ENCODE measurements around the gene COX17. TPM values are rescaled to one million over a fixed set of nuclear protein-coding genes. Genes with fewer than 3 reads are reported as not detected.

COX17 gene
- total and polyA plus RNA-seq, 5 experiments from 2014 or later, result 28.8 to 57.6 (median 53.2) TPM

DNA sequence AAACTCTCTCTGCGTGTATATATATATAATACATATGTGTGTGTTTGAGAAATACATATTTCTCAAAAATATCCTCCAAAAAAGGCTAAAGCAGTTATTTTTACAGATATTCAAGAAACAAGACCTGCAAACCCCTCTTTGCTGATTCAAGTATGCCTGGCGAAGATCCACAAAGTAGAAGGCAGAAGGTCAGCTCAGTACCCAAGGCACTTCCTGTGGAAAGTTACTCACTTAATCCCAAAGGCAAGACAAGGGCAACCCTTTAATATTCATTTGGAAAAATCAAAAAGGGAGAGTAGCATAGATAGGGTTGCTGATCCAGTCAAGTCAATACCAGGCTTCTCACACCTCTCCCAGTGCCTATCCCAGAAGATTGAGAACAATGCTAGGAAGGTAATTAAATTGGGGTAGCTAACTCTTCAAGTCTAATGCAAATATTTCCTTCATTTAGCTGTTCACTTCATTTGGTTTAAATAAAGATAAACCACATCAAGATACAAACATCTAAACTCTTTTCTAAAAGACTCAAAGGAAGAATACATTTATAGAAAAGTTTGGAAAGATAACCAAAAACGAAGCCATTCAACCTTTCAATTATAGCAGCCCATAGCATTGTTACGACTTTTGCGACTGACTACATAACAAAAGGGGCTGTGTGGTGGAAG lies 7.2 kb downstream of the COX17 start:
- ATAC-seq (no peak), DNase-seq (no peak)
- H3K36me3 Mint-ChIP-seq, result peaks cover 0 to 67% (median 12%) of the 10 kb centered on the region in 3 donors
- no peaks in the 10 kb centered on the region for H3K9me3 Mint-ChIP-seq
- POLR2A ChIA-PET, result no interaction called here
- no peaks in the 10 kb centered on the region for H3K27me3 Mint-ChIP-seq
- H3K4me1 Mint-ChIP-seq, result peaks cover 3 to 23% (median 17%) of the 10 kb centered on the region in 4 donors
- H3K27ac Mint-ChIP-seq, result peak overlapping the region in 5 of 10 donors; percentile 30 to 68 (median 41)
- H3K4me3 Mint-ChIP-seq, result no peak overlapping the region

DNA sequence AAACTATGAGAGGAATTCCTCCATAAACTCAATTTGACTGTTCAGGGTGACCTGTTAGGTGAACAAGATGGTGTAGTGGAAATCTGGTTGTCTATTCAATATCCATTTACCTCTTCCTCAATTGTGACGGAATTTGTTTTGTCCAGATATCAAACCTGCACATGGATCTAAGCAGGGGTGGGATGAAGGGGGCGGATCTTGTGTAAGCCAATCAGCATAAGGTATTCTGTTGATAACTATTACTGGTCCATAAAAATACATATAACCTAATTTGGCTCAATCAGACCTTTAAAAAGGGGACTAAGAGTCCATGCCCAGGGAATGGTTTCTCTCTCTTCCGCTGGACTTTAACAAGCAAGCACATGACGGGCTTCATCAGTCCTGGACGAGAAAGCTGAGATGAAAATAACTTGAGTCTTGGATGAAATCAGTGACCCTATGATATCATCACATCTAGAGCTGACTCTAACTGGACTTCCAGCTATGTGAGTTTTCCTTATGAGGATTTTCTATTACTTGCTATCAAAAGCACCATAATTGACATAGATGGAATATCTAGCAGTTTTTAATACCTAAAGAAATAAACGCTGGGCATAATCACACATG lies 11.1 kb downstream of the COX17 start:
- POLR2A ChIA-PET, result no interaction called here

DNA sequence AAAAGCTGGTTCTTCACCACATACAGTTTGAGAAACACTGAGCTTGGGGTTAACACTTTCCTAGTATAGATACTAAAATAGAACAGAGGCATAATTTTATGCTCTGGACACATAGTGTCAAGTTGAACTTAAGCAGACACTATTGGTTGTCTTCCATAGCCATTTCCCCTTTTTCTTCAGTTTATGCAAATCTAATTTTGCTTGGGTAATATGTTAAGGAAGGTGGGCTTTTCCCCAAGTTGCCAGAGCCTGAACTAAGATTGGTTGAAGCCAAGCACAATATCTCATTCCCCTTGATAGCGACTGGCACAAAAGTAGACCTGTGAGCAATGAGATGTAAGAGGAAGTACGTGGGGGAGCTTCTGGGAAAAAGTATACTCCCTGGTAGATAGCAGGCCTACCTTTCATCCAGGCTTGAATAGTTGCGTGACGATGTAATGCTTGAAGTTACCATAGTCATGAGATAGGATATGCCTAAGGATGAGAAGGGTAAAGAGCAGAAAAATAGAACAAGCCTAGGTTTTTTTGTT lies 12.3 kb downstream of the COX17 start:
- Mint-ChIP-seq H3K4me3 (no peak overlapping the region), H3K27ac (peak overlapping the region in 2 of 10 donors; percentile 34 to 82), H3K4me1 (peaks cover 0 to 13% (median 4%) of the 10 kb centered on the region in 4 donors), H3K36me3 (peaks cover 0 to 20% (median 2%) of the 10 kb centered on the region in 3 donors), H3K9me3 (no peaks in the 10 kb centered on the region), H3K27me3 (no peaks in the 10 kb centered on the region)
- ATAC-seq (no peak), DNase-seq (no peak)
- POLR2A ChIA-PET, result interaction anchor here (0.5 to 1.4 kb wide), 2 partner anchors 8 to 55 kb away, joined by 3 to 5 read pairs; no protein-coding TSS in a partner anchor

More for the DNA sequence above, 11.1 kb downstream of the COX17 start:
- H3K9me3 Mint-ChIP-seq, result no peaks in the 10 kb centered on the region
- peaks cover 0 to 32% (median 2%) of the 10 kb centered on the region in 3 donors for H3K36me3 Mint-ChIP-seq
- no peaks in the 10 kb centered on the region for H3K27me3 Mint-ChIP-seq
- ATAC-seq (no peak), DNase-seq (no peak)
- H3K4me3 Mint-ChIP-seq, result no peak overlapping the region
- peaks cover 0 to 15% (median 7%) of the 10 kb centered on the region in 4 donors for H3K4me1 Mint-ChIP-seq
- H3K27ac Mint-ChIP-seq, result peak overlapping the region in 1 of 10 donors; percentile 50

DNA sequence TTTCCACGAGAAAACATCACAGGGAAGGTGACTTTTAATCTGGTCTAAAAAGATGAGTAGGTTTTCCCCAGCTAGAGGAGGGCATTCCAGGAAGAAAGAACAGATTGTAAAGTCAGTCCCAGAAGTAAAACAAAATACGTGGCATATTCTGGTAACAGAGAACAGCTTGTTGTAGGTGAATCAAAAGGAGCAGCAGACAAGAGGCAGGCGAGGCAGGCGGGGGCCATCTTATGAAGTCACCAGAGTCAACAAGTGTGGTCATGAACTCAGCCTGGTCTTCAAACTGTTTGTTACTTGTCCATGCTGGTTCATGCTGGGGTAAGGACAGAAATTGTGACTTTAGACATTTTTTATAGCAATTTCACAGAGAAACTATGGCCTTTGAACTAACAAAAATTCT lies 12.8 kb downstream of the COX17 start:
- H3K36me3 Mint-ChIP-seq, result peaks cover 0 to 20% (median 4%) of the 10 kb centered on the region in 3 donors
- POLR2A ChIA-PET, result interaction anchor here (0.5 to 1.4 kb wide), 2 partner anchors 9 to 55 kb away, joined by 3 to 5 read pairs; no protein-coding TSS in a partner anchor
- no peaks in the 10 kb centered on the region for H3K27me3 Mint-ChIP-seq
- peaks cover 0 to 12% (median 3%) of the 10 kb centered on the region in 4 donors for H3K4me1 Mint-ChIP-seq
- no peaks in the 10 kb centered on the region for H3K9me3 Mint-ChIP-seq
- H3K27ac Mint-ChIP-seq, result peak overlapping the region in 3 of 10 donors; percentile 19 to 67 (median 34)
- ATAC-seq (no peak), DNase-seq (no peak)
- no peak overlapping the region for H3K4me3 Mint-ChIP-seq

DNA sequence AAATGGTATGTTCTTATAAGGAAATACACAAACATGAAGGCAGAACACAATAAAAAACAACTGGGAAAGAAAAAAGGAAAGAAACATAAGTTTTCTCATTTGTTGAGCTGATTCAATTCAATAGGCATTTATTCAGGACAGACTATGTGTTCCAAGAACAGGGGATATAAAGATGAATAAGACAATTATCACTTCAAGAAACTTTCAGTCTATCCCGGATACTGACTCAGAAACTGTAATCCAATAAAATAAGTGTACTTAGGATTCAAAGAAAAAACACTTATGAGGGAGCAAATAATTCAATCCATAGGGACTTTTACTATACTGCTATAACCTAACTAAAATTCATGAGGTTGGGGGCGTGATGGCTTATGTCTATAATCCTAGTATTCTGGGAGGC lies 13.3 kb downstream of the COX17 start:
- Mint-ChIP-seq H3K4me1 (peaks cover 0 to 12% (median 3%) of the 10 kb centered on the region in 4 donors), H3K9me3 (no peaks in the 10 kb centered on the region), H3K4me3 (no peak overlapping the region), H3K27me3 (no peaks in the 10 kb centered on the region), H3K27ac (peak overlapping the region in 3 of 10 donors; percentile 23 to 67 (median 34)), H3K36me3 (peaks cover 0 to 17% (median 4%) of the 10 kb centered on the region in 3 donors)
- POLR2A ChIA-PET, result interaction anchor here (1.4 kb wide), 1 partner anchor 9 kb away, joined by 5 read pairs; no protein-coding TSS in a partner anchor
- DNase-seq (no peak), ATAC-seq (no peak)

DNA sequence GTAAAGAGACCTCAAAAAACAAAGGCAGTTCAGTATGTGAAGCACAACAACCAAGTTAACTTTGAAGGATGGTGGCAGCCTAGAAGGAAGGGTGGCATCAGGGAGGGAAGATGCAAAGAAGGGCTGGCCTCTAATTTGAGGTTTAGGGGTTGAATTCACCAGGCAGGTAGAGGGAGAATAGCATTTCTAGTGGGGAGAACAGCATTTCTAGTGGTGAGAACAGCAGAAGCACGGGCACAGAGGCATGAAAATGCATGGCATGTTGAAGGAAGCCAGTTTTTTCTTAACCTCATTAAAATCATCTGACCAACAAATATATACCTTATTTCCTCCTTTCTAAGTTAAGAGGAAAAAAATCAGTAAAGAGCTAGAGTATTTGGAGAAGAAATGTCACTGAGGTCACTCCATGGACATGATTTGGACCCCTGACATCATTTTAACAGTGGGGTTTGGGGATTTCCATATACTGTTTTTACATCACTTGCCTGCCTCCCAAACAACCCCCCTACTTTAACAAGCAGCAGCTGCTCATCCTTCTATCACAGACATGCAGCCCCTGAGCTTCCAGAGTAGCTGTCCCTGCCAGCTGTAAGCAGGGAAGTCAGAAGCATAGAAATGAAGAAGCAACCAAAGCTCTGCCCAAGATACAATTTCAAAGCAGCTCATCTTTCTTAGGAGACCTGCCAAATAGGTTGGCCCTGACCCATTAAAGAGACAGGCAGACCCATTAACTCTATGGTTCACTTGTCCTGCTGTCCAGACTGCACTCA lies 14.4 kb downstream of the COX17 start:
- Mint-ChIP-seq H3K9me3 (no peaks in the 10 kb centered on the region), H3K4me3 (no peak overlapping the region), H3K4me1 (peaks cover under 1 to 16% (median 5%) of the 10 kb centered on the region in 4 donors), H3K36me3 (peaks cover 0 to 16% (median 4%) of the 10 kb centered on the region in 3 donors), H3K27me3 (no peaks in the 10 kb centered on the region), H3K27ac (peak overlapping the region in 8 of 10 donors; percentile 4 to 68 (median 30))
- POLR2A ChIA-PET, result no interaction called here
- ATAC-seq, result no peak
- no peak for DNase-seq

DNA sequence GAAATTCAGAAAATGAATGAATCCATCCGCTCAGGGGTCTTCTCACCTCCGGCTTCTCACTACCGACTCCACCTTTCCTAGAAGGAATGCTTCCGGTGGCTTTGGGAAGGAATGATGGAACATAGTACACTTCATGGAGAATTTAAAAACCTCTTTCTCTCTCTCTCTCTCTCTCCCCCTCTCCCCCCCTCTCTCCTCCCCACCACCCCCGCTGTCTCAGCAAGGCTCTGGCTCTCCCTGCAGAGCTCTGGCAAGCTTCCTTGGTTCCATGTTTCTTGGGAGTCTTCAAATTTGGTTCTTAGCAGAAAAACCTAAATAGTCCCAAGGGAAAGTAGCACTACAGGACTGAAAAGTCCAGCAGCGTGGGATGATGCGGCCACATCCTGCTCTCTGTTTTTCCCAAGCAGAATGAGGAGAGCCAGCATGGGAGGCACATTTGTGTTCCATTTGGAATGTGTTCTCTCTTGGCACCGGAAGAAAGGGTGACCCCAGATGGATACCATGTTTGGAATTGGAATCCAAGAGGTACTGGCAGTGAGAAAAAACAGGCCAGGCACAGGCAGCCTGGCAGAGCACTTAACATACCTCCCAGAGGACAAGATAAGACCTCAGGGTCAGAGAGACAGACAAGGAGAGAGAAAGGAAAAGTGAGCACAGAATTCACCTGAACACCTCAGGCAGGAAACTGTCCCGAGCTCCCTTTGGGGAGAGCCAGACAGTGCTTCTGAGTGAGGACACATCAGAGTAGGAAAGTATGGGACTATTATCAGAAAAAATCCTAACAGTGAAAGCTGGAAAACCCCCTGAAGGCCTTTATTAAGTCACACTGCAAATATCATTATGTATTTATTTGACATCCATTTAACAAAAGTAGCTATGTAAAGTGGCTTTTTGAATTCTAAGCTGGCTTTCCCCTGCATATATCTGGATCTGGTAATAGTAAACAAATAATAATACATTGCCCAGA lies 16.4 kb downstream of the COX17 start, which contains the start of gene POPDC2:
TSS of gene POPDC2 (minus strand) at position 116 of the 967 bp plus-strand sequence. CDS start 166 bp downstream, outside the sequence.
- peak within 1 kb of the TSS in 2 of 10 donors; percentile 26 to 59 for H3K27ac Mint-ChIP-seq
- no peaks in the 10 kb centered on the region for H3K27me3 Mint-ChIP-seq
- H3K36me3 Mint-ChIP-seq, result peaks cover 0 to 11% (median 4%) of the 10 kb centered on the region in 3 donors
- H3K4me1 Mint-ChIP-seq, result peaks cover 4 to 19% (median 12%) of the 10 kb centered on the region in 4 donors
- no peak within 1 kb of the TSS for H3K4me3 Mint-ChIP-seq
- no peaks in the 10 kb centered on the region for H3K9me3 Mint-ChIP-seq
- DNase-seq (no peak), ATAC-seq (no peak)
- POLR2A ChIA-PET, result no interaction called here

DNA sequence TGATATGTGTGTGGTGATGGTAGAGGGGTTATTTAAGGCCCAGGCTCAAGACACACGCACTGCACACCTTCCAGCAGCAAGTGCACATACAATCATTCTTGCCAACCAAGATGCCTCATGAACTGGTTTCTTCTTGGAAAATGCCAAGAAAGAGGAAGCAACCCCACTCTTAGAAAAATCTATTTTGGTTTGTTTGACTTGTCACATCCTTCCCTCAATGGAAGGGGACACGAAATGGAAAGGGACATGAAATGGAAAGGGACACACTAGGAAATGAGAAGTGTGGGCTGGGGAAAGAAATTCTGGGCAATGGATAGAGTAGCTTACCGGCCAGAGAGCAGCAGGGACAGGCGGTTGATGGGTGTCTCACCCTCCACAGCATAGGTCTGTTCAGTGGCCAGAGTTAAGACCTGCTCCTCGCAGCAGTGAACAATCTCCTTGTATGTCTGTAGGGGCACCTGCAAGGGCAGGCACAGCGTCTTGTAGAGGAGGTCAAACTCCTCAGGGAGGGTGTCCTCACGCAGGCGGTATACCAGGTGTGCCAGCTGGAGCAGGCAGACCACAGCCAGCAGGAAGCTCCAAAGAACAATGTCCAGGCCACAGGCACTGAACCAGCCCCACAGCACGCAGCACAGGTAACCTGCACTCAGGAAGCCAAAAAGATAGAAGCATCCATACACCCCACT lies 17.5 kb downstream of the COX17 start:
- POLR2A ChIA-PET, result interaction anchor here (0.6 kb wide), 1 partner anchor 9 kb away, joined by 3 read pairs; no protein-coding TSS in a partner anchor
- H3K36me3 Mint-ChIP-seq, result peaks cover 0 to 11% (median 4%) of the 10 kb centered on the region in 3 donors
- no peak overlapping the region for H3K27ac Mint-ChIP-seq
- ATAC-seq, result no peak
- DNase-seq, result no peak
- H3K27me3 Mint-ChIP-seq, result no peaks in the 10 kb centered on the region
- no peak overlapping the region for H3K4me3 Mint-ChIP-seq
- H3K9me3 Mint-ChIP-seq, result no peaks in the 10 kb centered on the region
- peaks cover 4 to 17% (median 12%) of the 10 kb centered on the region in 4 donors for H3K4me1 Mint-ChIP-seq

DNA sequence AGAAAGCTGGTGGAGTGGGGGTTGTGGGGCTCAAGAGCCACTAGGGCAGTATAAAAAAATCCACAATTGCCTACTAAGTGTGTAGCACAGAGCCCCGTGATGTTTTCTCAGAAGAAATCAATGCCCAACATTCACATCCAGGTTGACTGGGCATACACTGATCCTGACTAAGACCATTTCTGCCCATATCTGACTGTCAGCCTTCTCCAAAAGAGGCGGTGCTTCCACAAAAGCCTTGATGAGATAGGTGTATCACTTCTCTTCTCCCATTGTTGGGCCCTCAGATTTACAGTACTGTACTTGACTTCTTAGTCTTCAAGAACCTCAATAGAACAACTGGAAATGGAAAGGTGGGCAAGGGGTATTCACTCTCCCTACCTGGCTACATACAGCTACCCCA lies 18.2 kb downstream of the COX17 start:
- POLR2A ChIA-PET, result no interaction called here

DNA sequence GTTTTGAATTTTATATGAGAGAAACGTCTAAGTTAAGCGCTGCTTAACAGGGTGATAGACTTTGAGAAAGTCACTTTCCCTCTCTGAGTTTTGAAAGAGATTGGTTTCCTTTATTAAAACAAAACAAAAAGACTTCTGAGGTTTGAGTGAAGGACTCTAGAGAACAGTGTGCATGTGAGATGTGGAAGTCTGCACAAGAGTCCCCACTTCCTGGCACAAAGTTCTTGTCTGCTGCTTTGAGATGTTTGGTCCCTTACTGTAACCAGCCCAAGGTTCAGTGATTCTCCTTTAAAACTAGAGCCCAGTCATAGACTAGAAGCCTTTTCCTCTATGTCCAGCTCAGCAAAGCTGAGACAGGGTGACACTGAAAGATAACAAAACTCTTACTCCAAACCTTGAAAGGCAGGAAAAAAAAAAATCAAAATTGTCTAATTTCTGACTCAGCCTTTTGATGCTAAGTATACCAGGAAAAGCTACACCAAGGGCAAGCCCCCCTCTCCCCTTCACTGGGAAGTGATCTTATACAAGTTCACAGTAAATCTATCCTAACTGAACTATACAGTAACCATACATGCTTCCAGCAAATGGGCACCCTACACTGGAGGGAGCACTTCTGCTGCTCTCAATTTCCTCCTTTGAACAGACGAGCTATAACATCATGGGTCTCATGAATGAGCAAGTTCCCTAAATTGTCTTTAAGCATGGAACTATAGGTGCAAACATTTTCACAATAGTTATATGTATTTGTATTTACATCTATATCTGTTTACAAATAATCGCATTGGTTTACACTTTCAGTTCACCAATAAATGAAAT lies 19.1 kb downstream of the COX17 start:
- DNase-seq (no peak), ATAC-seq (peak in 1 of 2 donors; percentile 36)
- no peaks in the 10 kb centered on the region for H3K9me3 Mint-ChIP-seq
- POLR2A ChIA-PET, result no interaction called here
- peaks cover 4 to 14% (median 10%) of the 10 kb centered on the region in 4 donors for H3K4me1 Mint-ChIP-seq
- peaks cover under 1 to 11% (median 5%) of the 10 kb centered on the region in 3 donors for H3K36me3 Mint-ChIP-seq
- no peaks in the 10 kb centered on the region for H3K27me3 Mint-ChIP-seq
- peak overlapping the region in 2 of 10 donors; percentile 26 to 49 for H3K4me3 Mint-ChIP-seq
- H3K27ac Mint-ChIP-seq, result peak overlapping the region in 2 of 10 donors; percentile 22 to 33

More for the DNA sequence above, 18.2 kb downstream of the COX17 start:
- no peaks in the 10 kb centered on the region for H3K27me3 Mint-ChIP-seq
- no peak overlapping the region for H3K4me3 Mint-ChIP-seq
- no peak for DNase-seq
- H3K4me1 Mint-ChIP-seq, result peaks cover 4 to 14% (median 11%) of the 10 kb centered on the region in 4 donors
- peaks cover 0 to 11% (median 4%) of the 10 kb centered on the region in 3 donors for H3K36me3 Mint-ChIP-seq
- no peak overlapping the region for H3K27ac Mint-ChIP-seq
- no peaks in the 10 kb centered on the region for H3K9me3 Mint-ChIP-seq
- ATAC-seq, result no peak
